ENCODE results near the gene ZNF398. TPM values are rescaled to one million over a fixed set of nuclear protein-coding genes. Genes with fewer than 3 reads are reported as not detected.
"Not testable (repeated sequence)": the region's sequence is repeated elsewhere in the genome, so short reads cannot be mapped to it uniquely, and the experiment has no call there.

Gene ZNF398
- total RNA-seq, 2 experiments from 2014 or later = 12.1 to 13.2 TPM

DNA sequence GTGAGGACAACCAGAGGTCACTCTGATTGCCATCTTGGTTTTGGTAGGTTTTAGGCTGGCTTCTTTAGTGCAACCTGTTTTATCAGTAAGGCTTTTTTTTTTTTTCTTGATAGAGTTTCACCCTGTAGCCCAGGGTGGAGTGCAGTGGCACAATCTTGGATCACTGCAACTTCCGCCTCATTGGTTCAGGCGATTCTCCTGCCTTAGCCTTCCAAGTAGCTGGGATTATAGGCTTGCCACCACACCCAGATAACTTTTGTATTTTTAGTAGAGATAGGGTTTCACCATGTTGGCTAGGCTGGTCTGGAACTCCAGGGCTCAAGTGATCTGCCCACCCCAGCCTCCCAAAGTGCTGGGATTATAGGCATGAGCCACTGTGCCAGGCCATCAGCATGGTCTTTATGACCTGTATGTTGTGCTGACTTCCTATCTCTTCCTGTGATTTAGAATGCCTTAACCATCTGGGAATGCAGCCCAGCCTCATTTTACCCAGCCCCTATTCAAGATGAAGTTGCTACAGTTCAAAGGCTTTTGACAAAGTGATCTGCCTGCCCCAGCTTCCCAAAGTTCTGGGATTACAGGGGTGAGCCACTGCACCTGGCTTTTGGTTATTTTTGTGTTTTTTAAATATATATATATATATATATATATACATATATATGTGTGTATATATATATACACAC is 14.1 kb upstream of the ZNF398 start:
- H3K4me1 Mint-ChIP-seq = peaks cover 4% of the 10 kb centered on the region
- H3K27me3 Mint-ChIP-seq = no peaks in the 10 kb centered on the region
- no peak overlapping the region for H3K27ac Mint-ChIP-seq
- DNase-seq = no peak
- H3K36me3 Mint-ChIP-seq = peaks cover 49% of the 10 kb centered on the region
- CTCF ChIA-PET = interaction anchor here (2.8 kb wide), 1 partner anchor 62 kb away, joined by 6 read pairs; the partner anchor contains the start of gene ZNF282
- no peak for ATAC-seq
- no peak overlapping the region for H3K4me3 Mint-ChIP-seq
- H3K9me3 Mint-ChIP-seq (ENCODE audit: low read depth) = peaks cover 5% of the 10 kb centered on the region

GRCh38 chr7:149136118-149136517 is 11.1 kb upstream of the ZNF398 start:
- Mint-ChIP-seq H3K27ac (no peak overlapping the region), H3K4me3 (no peak overlapping the region), H3K9me3 (ENCODE audit: low read depth) (no peaks in the 10 kb centered on the region), H3K4me1 (no peaks in the 10 kb centered on the region), H3K27me3 (no peaks in the 10 kb centered on the region), H3K36me3 (peaks cover 28% of the 10 kb centered on the region)
- CTCF ChIA-PET = interaction anchor here (0.9 to 2.0 kb wide), 4 partner anchors 10 to 70 kb away, joined by 3 to 9 read pairs (median 4); partner anchors contain the start of gene ZNF398
- no peak for DNase-seq
- ATAC-seq = no peak

DNA sequence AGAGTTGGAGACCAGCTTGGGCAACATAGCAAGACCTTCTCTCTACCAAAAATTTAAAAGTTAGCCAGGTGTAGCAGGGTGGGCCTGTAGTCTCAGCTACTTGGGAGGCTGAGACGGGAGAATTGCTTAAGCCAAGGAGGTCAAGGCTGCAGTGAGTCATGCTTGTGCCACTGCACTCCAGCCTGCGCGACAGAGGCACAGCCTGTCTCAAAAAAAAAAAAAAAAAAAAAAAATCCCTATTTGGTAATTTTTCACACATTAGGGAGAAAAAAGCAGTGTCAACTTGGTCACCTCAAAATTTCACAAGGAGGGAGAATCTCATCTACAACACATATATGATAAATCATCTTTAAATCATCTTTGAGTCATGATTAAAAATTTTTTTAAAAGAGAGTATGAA is 6.4 kb upstream of the ZNF398 start:
- no peak for DNase-seq
- Mint-ChIP-seq H3K27me3 (no peaks in the 10 kb centered on the region), H3K9me3 (ENCODE audit: low read depth) (no peaks in the 10 kb centered on the region), H3K4me3 (no peak overlapping the region), H3K36me3 (peaks cover 5% of the 10 kb centered on the region), H3K27ac (no peak overlapping the region), H3K4me1 (peaks cover 10% of the 10 kb centered on the region)
- CTCF ChIA-PET = interaction anchor here (4.0 kb wide), 1 partner anchor 15 kb away, joined by 15 read pairs; the partner anchor contains the start of gene ZNF425
- ATAC-seq = no peak

GRCh38 chr7:149141893-149142292 is 5.4 kb upstream of the ZNF398 start:
- no peak for ATAC-seq
- Mint-ChIP-seq H3K27ac (no peak overlapping the region), H3K4me1 (peaks cover 14% of the 10 kb centered on the region), H3K9me3 (ENCODE audit: low read depth) (no peaks in the 10 kb centered on the region), H3K27me3 (no peaks in the 10 kb centered on the region), H3K4me3 (no peak overlapping the region), H3K36me3 (peaks cover 6% of the 10 kb centered on the region)
- CTCF ChIA-PET = interaction anchor here (0.6 to 4.0 kb wide), 2 partner anchors 11 to 16 kb away, joined by 3 to 15 read pairs; partner anchors contain the start of gene ZNF425
- DNase-seq = no peak

GRCh38 chr7:149144436-149144922 is 2.8 kb upstream of the ZNF398 start:
- peaks cover 23% of the 10 kb centered on the region for H3K4me1 Mint-ChIP-seq
- not testable (repeated sequence) for ATAC-seq; H3K36me3 Mint-ChIP-seq; H3K9me3 Mint-ChIP-seq (ENCODE audit: low read depth); H3K27ac Mint-ChIP-seq; H3K27me3 Mint-ChIP-seq; H3K4me3 Mint-ChIP-seq; DNase-seq
- CTCF ChIA-PET = interaction anchor here (4.0 kb wide), 1 partner anchor 18 kb away, joined by 15 read pairs; the partner anchor contains the start of gene ZNF425

DNA sequence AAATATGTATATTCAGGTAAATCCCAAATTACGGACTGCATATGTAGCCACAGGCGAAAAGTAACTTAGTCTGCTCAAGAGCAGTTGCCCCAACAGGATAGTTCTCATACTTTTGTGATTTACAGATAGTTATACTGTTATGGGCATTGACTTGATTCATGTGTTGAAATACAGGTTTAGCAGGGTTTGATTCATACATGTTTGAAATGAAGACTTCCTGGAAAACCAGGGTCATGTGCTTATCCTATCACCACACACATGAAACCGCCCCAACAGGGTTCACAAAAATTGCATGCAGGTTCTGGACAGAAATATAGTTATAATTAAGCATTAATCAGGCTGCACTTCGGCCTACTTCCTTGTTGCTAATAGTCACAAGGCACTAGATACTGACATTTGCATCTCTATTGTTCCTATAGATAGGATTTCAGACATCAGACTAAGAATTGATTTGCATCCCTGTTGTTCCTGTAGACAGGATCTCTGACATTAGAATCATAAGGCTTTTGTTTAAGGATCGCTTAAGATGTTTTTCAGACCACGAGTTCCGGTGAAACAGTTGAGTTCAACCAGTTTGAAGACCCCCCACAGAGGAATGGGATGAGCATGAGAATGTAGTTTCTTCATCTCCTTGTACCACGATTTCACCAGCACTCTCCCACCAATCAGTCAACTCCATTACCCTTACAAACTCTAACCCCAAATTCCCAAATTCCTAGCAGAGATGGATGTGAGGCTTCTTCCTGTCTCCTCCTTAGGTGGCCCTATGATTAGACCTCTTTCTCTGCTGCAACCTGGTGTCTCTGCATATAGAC is 2.0 kb upstream of the ZNF398 start:
- H3K27me3 Mint-ChIP-seq = no peaks in the 10 kb centered on the region
- CTCF ChIA-PET = interaction anchor here (1.5 to 4.6 kb wide), 4 partner anchors 17 to 118 kb away, joined by 3 to 61 read pairs (median 24); partner anchors contain the start of genes ZNF425 and ZNF783
- H3K9me3 Mint-ChIP-seq (ENCODE audit: low read depth) = no peaks in the 10 kb centered on the region
- peaks cover 7% of the 10 kb centered on the region for H3K36me3 Mint-ChIP-seq
- DNase-seq = no peak
- peak overlapping the region; percentile 90 for H3K4me3 Mint-ChIP-seq
- no peak for ATAC-seq
- peaks cover 26% of the 10 kb centered on the region for H3K4me1 Mint-ChIP-seq
- H3K27ac Mint-ChIP-seq = peak overlapping the region; percentile 47

DNA sequence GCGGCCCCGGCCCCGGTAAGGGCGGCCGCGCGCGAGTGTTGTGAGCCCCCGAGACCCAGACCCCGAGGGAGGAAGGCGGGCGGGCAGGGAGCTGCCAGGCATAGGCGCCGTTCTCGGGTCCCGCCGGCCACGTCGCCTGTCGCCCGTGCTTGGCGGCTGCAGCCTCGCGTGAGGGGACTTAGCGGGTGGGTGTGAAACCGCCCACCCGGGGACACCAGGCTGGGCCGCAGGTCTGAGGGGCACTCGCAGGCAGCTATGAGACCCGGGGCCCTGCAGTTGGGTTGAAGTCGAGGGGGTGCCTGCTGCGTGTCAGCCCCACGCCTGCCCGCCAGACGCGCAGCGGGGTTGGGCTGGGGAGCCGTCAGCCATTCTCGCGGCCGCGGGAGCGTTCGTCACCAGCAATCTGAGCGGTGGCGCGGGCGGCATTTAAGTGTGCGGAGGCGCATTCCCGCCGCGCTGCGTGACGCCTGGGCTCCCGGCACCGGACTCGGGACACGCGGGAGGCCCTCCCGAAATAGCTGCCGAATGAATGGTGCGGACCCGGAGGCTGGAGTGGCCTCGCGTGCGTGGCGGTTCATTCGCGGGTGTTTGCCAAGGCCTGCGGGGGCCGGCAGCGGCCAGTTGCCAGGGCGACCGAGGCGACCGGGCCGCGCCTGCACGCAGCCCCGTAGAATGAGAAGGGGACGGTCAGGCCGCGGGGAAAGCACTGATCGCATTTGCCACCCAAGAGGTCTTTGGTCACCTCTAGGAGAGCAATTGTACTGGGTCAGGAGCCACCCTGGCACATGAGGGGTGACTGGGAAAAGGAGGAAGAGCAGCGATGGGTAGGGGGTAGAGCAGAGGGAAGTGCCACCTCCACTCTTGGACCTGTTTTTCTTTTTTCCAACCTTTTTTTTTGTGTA is 750 bp downstream of the ZNF398 start:
- ATAC-seq (peak; percentile 40), DNase-seq (peak; percentile 68)
- Mint-ChIP-seq H3K27me3 (no peaks in the 10 kb centered on the region), H3K9me3 (ENCODE audit: low read depth) (no peaks in the 10 kb centered on the region), H3K4me1 (peaks cover 29% of the 10 kb centered on the region), H3K4me3 (peak overlapping the region; percentile 90), H3K27ac (peak overlapping the region; percentile 66), H3K36me3 (peaks cover 7% of the 10 kb centered on the region)
- CTCF ChIA-PET = interaction anchor here (0.7 to 4.6 kb wide), 19 partner anchors 10 to 275 kb away, joined by 3 to 61 read pairs (median 5); partner anchors contain the start of genes ZNF212, ZNF282, ZNF425 and ZNF783

DNA sequence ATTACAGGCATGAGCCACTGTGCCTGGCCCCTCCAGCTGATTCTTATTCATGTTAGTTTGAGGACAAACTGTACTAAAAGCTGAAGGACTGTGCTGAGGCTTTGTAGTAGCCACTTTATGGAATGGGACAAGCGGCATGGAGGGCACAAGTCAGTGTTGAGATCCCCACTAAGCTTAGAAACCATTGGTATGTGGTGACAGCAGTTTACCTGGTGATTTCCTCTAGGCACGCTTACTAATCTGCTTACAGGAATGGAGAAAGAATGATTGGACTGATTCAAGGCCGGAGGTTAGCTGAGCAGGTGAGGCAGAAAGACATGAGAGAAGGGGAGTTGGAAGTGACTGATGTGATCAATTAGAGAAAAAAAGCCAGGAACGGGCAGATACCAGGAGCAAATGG is 3.7 kb downstream of the ZNF398 start:
- H3K4me1 Mint-ChIP-seq = peaks cover 23% of the 10 kb centered on the region
- CTCF ChIA-PET = interaction anchor here (0.9 to 2.2 kb wide), 4 partner anchors 13 to 44 kb away, joined by 3 to 8 read pairs (median 4); partner anchors contain the start of gene ZNF282
- no peaks in the 10 kb centered on the region for H3K27me3 Mint-ChIP-seq
- DNase-seq = no peak
- ATAC-seq = no peak
- H3K4me3 Mint-ChIP-seq = no peak overlapping the region
- no peaks in the 10 kb centered on the region for H3K9me3 Mint-ChIP-seq (ENCODE audit: low read depth)
- no peak overlapping the region for H3K27ac Mint-ChIP-seq
- peaks cover 21% of the 10 kb centered on the region for H3K36me3 Mint-ChIP-seq

DNA sequence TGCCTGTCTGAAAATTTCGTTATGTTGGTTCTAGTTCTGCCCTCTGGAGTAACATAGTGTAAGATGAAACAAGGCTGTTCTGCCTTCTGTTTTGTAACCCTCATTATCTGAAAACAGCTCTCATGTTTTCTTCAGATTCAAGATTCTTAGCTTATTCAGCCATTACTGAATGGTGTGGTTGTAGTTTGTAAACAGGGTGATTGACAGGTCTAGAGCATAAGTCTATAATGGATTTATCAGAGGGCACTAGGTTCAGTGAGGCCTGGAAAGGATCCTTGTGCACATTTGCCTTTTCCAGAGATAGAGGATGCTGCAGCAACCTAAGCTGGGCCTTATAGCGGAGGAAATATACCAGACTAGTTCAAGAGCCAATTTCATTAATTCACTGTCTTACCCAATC is 6.1 kb downstream of the ZNF398 start:
- peaks cover 17% of the 10 kb centered on the region for H3K4me1 Mint-ChIP-seq
- no peak for ATAC-seq
- H3K27ac Mint-ChIP-seq = peak overlapping the region; percentile 21
- H3K27me3 Mint-ChIP-seq = no peaks in the 10 kb centered on the region
- peaks cover 31% of the 10 kb centered on the region for H3K36me3 Mint-ChIP-seq
- H3K9me3 Mint-ChIP-seq (ENCODE audit: low read depth) = no peaks in the 10 kb centered on the region
- no peak for DNase-seq
- CTCF ChIA-PET = interaction anchor here (2.0 kb wide), 1 partner anchor 28 kb away, joined by 5 read pairs; the partner anchor contains the start of gene ZNF425
- no peak overlapping the region for H3K4me3 Mint-ChIP-seq

DNA sequence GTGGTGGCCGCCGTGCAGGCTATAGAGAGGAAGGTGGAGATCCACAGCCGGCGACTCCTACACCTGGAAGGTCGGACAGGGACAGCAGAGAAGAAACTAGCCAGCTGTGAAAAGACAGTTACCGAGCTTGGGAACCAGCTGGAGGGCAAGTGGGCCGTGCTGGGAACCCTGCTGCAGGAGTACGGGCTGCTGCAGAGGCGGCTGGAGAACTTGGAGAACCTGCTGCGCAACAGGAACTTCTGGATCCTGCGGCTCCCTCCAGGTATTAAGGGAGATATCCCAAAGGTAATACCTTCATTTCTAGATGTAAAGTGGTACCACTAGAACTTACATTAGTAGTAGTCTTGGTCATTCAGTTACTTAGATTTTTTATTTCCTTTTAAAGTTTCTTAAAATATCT is 6.8 kb downstream of the ZNF398 start:
- ATAC-seq (no peak), DNase-seq (no peak)
- H3K36me3 Mint-ChIP-seq = peaks cover 32% of the 10 kb centered on the region
- H3K4me1 Mint-ChIP-seq = peaks cover 11% of the 10 kb centered on the region
- no peak overlapping the region for H3K27ac Mint-ChIP-seq
- no peak overlapping the region for H3K4me3 Mint-ChIP-seq
- H3K27me3 Mint-ChIP-seq = no peaks in the 10 kb centered on the region
- no peaks in the 10 kb centered on the region for H3K9me3 Mint-ChIP-seq (ENCODE audit: low read depth)
- CTCF ChIA-PET = interaction anchor here (2.0 kb wide), 1 partner anchor 28 kb away, joined by 5 read pairs; the partner anchor contains the start of gene ZNF425

DNA sequence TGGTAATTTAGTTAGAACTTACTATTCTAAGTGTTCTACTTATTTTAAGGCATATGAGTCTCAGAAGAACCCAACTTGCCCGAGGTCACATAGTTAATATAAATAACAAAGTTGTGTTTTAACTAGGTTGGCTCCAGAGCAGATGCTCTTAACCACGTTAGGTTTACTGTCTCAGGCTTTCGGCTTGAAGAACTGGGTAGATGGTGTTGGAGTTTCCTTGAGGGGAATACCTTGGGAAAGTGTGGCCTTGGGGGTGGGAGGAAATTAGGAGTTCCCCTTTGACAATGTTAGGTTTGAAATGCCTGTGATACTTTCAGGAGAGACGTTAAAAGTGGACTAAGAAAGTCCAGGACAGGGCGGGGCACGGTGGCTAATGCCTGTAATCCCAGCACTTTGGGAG is 9.6 kb downstream of the ZNF398 start:
- Mint-ChIP-seq H3K4me1 (peaks cover 18% of the 10 kb centered on the region), H3K27me3 (no peaks in the 10 kb centered on the region)
- no peak for ATAC-seq

GRCh38 chr7:149161241-149161848 is 14.1 kb downstream of the ZNF398 start:
- Mint-ChIP-seq H3K9me3 (ENCODE audit: low read depth) (no peaks in the 10 kb centered on the region), H3K27me3 (no peaks in the 10 kb centered on the region), H3K4me3 (no peak overlapping the region), H3K27ac (peak overlapping the region; percentile 80), H3K4me1 (peaks cover 18% of the 10 kb centered on the region), H3K36me3 (peaks cover 39% of the 10 kb centered on the region)
- CTCF ChIA-PET = interaction anchor here (1.1 kb wide), 1 partner anchor 34 kb away, joined by 4 read pairs; the partner anchor contains the start of gene ZNF282
- no peak for DNase-seq
- ATAC-seq = no peak

More for the DNA sequence above, 9.6 kb downstream of the ZNF398 start:
- DNase-seq = no peak
- Mint-ChIP-seq H3K27ac (no peak overlapping the region), H3K9me3 (ENCODE audit: low read depth) (no peaks in the 10 kb centered on the region), H3K36me3 (peaks cover 40% of the 10 kb centered on the region), H3K4me3 (no peak overlapping the region)
- CTCF ChIA-PET = no interaction called here

Data from activated CD8-positive, alpha-beta memory T cell treated with anti-CD3 and anti-CD28 coated beads, Interleukin-2, amount 10 ng/mL, durations not matched to agents 7 days and 5 days (primary cell).